SK-N-SH treated with all-trans-retinoic acid at 6 μM for 48 hours (cell line): ENCODE measurements around the gene LAMC1.

Experiments used
- ATAC-seq: fragments of 200-7000 bp; cut with Tn5 transposase; 3 replicates; pipeline ENCODE4 v1.9.1; 2020; ENCODE audit warnings: mild to moderate bottlenecking, moderate library complexity
- ARNTL ChIP-seq: fragments of 450-650 bp; formaldehyde crosslinking; IDR thresholded peaks from 2 replicates; pipeline ENCODE4 v1.5.0; 2020; ENCODE audit warnings: low read depth, mild to moderate bottlenecking, moderate library complexity, borderline replicate concordance
- BACH2 ChIP-seq: fragments of 250-450 bp; sonication (Bioruptor Pico); IDR thresholded peaks from 2 replicates; pipeline ENCODE4 v1.9.0; 2021; ENCODE audit warnings: mild to moderate bottlenecking, borderline replicate concordance
- CREB5 ChIP-seq: fragments of 250-450 bp; sonication (Bioruptor Pico); IDR thresholded peaks from 2 replicates; pipeline ENCODE4 v1.5.1; 2020; ENCODE audit warnings: low read depth, mild to moderate bottlenecking, moderate library complexity
- CSDC2 ChIP-seq: fragments of 250-450 bp; sonication (Bioruptor Pico); IDR thresholded peaks from 2 replicates; pipeline ENCODE4 v1.5.0; 2020; ENCODE audit warnings: mild to moderate bottlenecking, moderate library complexity
- CSRNP3 ChIP-seq: fragments of 250-450 bp; sonication (Bioruptor Pico); IDR thresholded peaks from 2 replicates; pipeline ENCODE4 v1.5.1; 2021; ENCODE audit warnings: mild to moderate bottlenecking, moderate library complexity
- ESRRG ChIP-seq: fragments of 250-450 bp; sonication (Bioruptor Pico); IDR thresholded peaks from 2 replicates; pipeline ENCODE4 v1.6.1; 2021; ENCODE audit warnings: mild to moderate bottlenecking
- GLIS3 ChIP-seq: fragments of 250-450 bp; sonication (Bioruptor Pico); IDR thresholded peaks from 2 replicates; pipeline ENCODE4 v1.5.0; 2020; ENCODE audit warnings: mild to moderate bottlenecking, moderate library complexity
- ISL1 ChIP-seq: fragments of 250-450 bp; sonication (Bioruptor Pico); IDR thresholded peaks from 2 replicates; pipeline ENCODE4 v2.1.2; 2022; ENCODE audit warnings: mild to moderate bottlenecking, moderate library complexity
- OSR1 ChIP-seq: fragments of 250-450 bp; sonication (Bioruptor Pico); IDR thresholded peaks from 2 replicates; pipeline ENCODE4 v1.8.0; 2022; ENCODE audit warnings: moderate library complexity, mild to moderate bottlenecking, inconsistent platforms
- PATZ1 ChIP-seq: fragments of 250-450 bp; sonication (Bioruptor Pico); IDR thresholded peaks from 2 replicates; pipeline ENCODE4 v1.8.0; 2020; ENCODE audit warnings: mild to moderate bottlenecking, moderate library complexity, borderline replicate concordance
- POU6F1 ChIP-seq: fragments of 250-450 bp; sonication (Bioruptor Pico); IDR thresholded peaks from 2 replicates; pipeline ENCODE4 v1.8.0; 2021; ENCODE audit warnings: low read depth, mild to moderate bottlenecking, moderate library complexity, borderline replicate concordance
- PPARA ChIP-seq: fragments of 250-450 bp; sonication (Bioruptor Pico); IDR thresholded peaks from 2 replicates; pipeline ENCODE4 v1.5.0; 2020; ENCODE audit warnings: mild to moderate bottlenecking, borderline replicate concordance
- RARB ChIP-seq: fragments of 250-450 bp; sonication (Bioruptor Pico); IDR thresholded peaks from 2 replicates; pipeline ENCODE4 v1.8.0; 2021; ENCODE audit warnings: mild to moderate bottlenecking, moderate library complexity
- SNAI2 ChIP-seq: fragments of 250-450 bp; sonication (Bioruptor Pico); IDR thresholded peaks from 2 replicates; pipeline ENCODE4 v1.5.0; 2020; ENCODE audit warnings: mild to moderate bottlenecking, moderate library complexity
- TCF4 ChIP-seq: fragments of 250-450 bp; sonication (Bioruptor Pico); IDR thresholded peaks from 2 replicates; pipeline ENCODE4 v1.8.0; 2021; ENCODE audit warnings: mild to moderate bottlenecking, moderate library complexity, borderline replicate concordance
- TOX ChIP-seq: fragments of 250-450 bp; sonication (Bioruptor Pico); IDR thresholded peaks from 2 replicates; pipeline ENCODE4 v1.8.0; 2021; ENCODE audit warnings: mild to moderate bottlenecking, moderate library complexity, borderline replicate concordance
- TSHZ2 ChIP-seq: fragments of 250-450 bp; sonication (Bioruptor Pico); IDR thresholded peaks from 2 replicates; pipeline ENCODE4 v1.5.0; 2020; ENCODE audit warnings: mild to moderate bottlenecking, moderate library complexity
- ZC3H10 ChIP-seq: fragments of 250-450 bp; sonication (Bioruptor Pico); IDR thresholded peaks from 2 replicates; pipeline ENCODE4 v1.5.1; 2021; ENCODE audit warnings: mild to moderate bottlenecking, moderate library complexity
- ZFP3 ChIP-seq: fragments of 250-450 bp; sonication (Bioruptor Pico); IDR thresholded peaks from 2 replicates; pipeline ENCODE4 v1.5.0; 2020; ENCODE audit warnings: mild to moderate bottlenecking, moderate library complexity
- ZFP30 ChIP-seq: fragments of 450-650 bp; formaldehyde crosslinking; IDR thresholded peaks from 2 replicates; pipeline ENCODE4 v1.5.0; 2022; ENCODE audit warnings: mild to moderate bottlenecking, moderate library complexity
- ZNF565 ChIP-seq: fragments of 450-650 bp; formaldehyde crosslinking; conservative IDR thresholded peaks from 2 replicates; pipeline ENCODE4 v1.5.0; 2020; ENCODE audit warnings: low read depth, mild to moderate bottlenecking, moderate library complexity
- ZNF70 ChIP-seq: fragments of 450-650 bp; formaldehyde crosslinking; IDR thresholded peaks from 2 replicates; pipeline ENCODE4 v1.5.0; 2020; ENCODE audit warnings: mild to moderate bottlenecking, moderate library complexity
- ZNF8 ChIP-seq: fragments of 450-650 bp; formaldehyde crosslinking; IDR thresholded peaks from 2 replicates; pipeline ENCODE4 v1.5.0; 2020; ENCODE audit warnings: mild to moderate bottlenecking, moderate library complexity

Gene LAMC1

GRCh38 chr1:183052861-183053260 is 29.6 kb downstream of the LAMC1 start (continued):
- TF ChIP-seq PATZ1 (CRISPR knock-in tag) (no peak), CREB5 (CRISPR knock-in tag) (no peak), TOX (no peak)

- ATAC-seq: no peak
- TF ChIP-seq BACH2: no peak
- no peak for TF ChIP-seq OSR1 (CRISPR knock-in tag)
- no peak for TF ChIP-seq ZC3H10 (CRISPR knock-in tag)
- TF ChIP-seq CSRNP3 (CRISPR knock-in tag): no peak
- TF ChIP-seq CREB5 (CRISPR knock-in tag): no peak
- no peak for TF ChIP-seq POU6F1 (CRISPR knock-in tag)
- no peak for TF ChIP-seq ARNTL
- TF ChIP-seq GLIS3: no peak
- no peak for TF ChIP-seq ZNF70 (CRISPR knock-in tag)
- no peak for TF ChIP-seq ESRRG (CRISPR knock-in tag)
- no peak for TF ChIP-seq CSDC2 (CRISPR knock-in tag)
- no peak for TF ChIP-seq TSHZ2 (CRISPR knock-in tag)
- TF ChIP-seq ZFP30: no peak
- TF ChIP-seq TOX: no peak
- no peak for TF ChIP-seq TCF4
- no peak for TF ChIP-seq PPARA
- TF ChIP-seq RARB (CRISPR knock-in tag): no peak
- TF ChIP-seq, all 23 proteins: peak for 0
Observed at GRCh38 chr1:183058851-183059502, 35.8 kb downstream of the LAMC1 start.

GRCh38 chr1:183061194-183061593 is 38.0 kb downstream of the LAMC1 start:
- TF ChIP-seq CREB5 (CRISPR knock-in tag) (no peak), TSHZ2 (CRISPR knock-in tag) (no peak), GLIS3 (no peak), ZFP3 (no peak), CSDC2 (CRISPR knock-in tag) (no peak), ZFP30 (no peak), ZNF565 (CRISPR knock-in tag) (no peak), PPARA (no peak), ZNF8 (CRISPR knock-in tag) (no peak), ISL1 (CRISPR knock-in tag) (no peak), TOX (no peak), SNAI2 (CRISPR knock-in tag) (no peak), ESRRG (CRISPR knock-in tag) (no peak), OSR1 (CRISPR knock-in tag) (no peak)
- ATAC-seq: no peak
